GM23338 (cell line): ENCODE measurements around the gene SAMD7.

ENCODE experiments used
- CREB1 ChIP-seq: fragments of 250-450 bp; sonication (Bioruptor Pico); IDR thresholded peaks from 2 replicates; pipeline ENCODE4 v1.5.0; 2020; ENCODE audit warnings: low read depth, mild to moderate bottlenecking, moderate library complexity
- ETS1 ChIP-seq: IDR thresholded peaks from 2 replicates; pipeline ENCODE4 v1.6.1; 2016; ENCODE audit warnings: antibody characterized with exemption
- EZH2 ChIP-seq: fragments of 200-600 bp; sonication (generic); IDR thresholded peaks from one replicate; pipeline ENCODE4 v1.8.0; 2017; ENCODE audit warnings: antibody characterized with exemption, mild to moderate bottlenecking, low read depth; ENCODE audit not compliant: unreplicated experiment
- EZH2phosphoT487 ChIP-seq: fragments of 200-600 bp; sonication (generic); IDR thresholded peaks from one replicate; pipeline ENCODE4 v1.8.1; 2018; ENCODE audit warnings: antibody characterized with exemption; ENCODE audit not compliant: unreplicated experiment
- JUNB ChIP-seq: IDR thresholded peaks from one replicate; pipeline ENCODE4 v1.6.1; 2016; ENCODE audit warnings: antibody characterized with exemption; ENCODE audit not compliant: unreplicated experiment
- NANOG ChIP-seq: IDR thresholded peaks from 2 replicates; pipeline ENCODE4 v1.6.1; 2016; ENCODE audit warnings: antibody characterized with exemption, borderline replicate concordance
- POLR2AphosphoS5 ChIP-seq: IDR thresholded peaks from 2 replicates; pipeline ENCODE4 v1.6.1; 2016; ENCODE audit warnings: antibody characterized with exemption, low read depth
- REST ChIP-seq: IDR thresholded peaks from one replicate; pipeline ENCODE4 v1.6.1; 2018; ENCODE audit warnings: antibody characterized with exemption; ENCODE audit not compliant: unreplicated experiment
- STAT1 ChIP-seq: IDR thresholded peaks from one replicate; pipeline ENCODE4 v1.6.1; 2016; ENCODE audit warnings: antibody characterized with exemption; ENCODE audit not compliant: unreplicated experiment
- ZNF114 ChIP-seq: fragments of 250-450 bp; sonication (Bioruptor Pico); IDR thresholded peaks from 2 replicates; pipeline ENCODE4 v1.5.0; 2020; ENCODE audit warnings: mild to moderate bottlenecking, moderate library complexity
- ZNF331 ChIP-seq: fragments of 250-450 bp; sonication (Bioruptor Pico); IDR thresholded peaks from 2 replicates; pipeline ENCODE4 v1.5.0; 2020; ENCODE audit warnings: low read depth, mild to moderate bottlenecking, moderate library complexity
- TF ChIP-seq, protein P1 (sequence below), 2 experiments: fragments of 200-600 bp in 1 of 2; sonication (generic) in 1 of 2; conservative IDR thresholded peaks; 2 replicates each; pipeline versions ENCODE4 v1.5.1 to v1.6.1; 2016 to 2017; ENCODE audit warnings: antibody characterized with exemption in 2 of 2, low read depth in 2 of 2, mild to moderate bottlenecking in 2 of 2, moderate library complexity in 1 of 2
- TF ChIP-seq, protein P2 (sequence below): fragments of 250-450 bp; sonication (Bioruptor Pico); IDR thresholded peaks from 2 replicates; pipeline ENCODE4 v1.5.0; 2020; ENCODE audit warnings: mild to moderate bottlenecking, moderate library complexity

- no peak for TF ChIP-seq CREB1 (CRISPR knock-in tag)
- TF ChIP-seq, protein P1, sequence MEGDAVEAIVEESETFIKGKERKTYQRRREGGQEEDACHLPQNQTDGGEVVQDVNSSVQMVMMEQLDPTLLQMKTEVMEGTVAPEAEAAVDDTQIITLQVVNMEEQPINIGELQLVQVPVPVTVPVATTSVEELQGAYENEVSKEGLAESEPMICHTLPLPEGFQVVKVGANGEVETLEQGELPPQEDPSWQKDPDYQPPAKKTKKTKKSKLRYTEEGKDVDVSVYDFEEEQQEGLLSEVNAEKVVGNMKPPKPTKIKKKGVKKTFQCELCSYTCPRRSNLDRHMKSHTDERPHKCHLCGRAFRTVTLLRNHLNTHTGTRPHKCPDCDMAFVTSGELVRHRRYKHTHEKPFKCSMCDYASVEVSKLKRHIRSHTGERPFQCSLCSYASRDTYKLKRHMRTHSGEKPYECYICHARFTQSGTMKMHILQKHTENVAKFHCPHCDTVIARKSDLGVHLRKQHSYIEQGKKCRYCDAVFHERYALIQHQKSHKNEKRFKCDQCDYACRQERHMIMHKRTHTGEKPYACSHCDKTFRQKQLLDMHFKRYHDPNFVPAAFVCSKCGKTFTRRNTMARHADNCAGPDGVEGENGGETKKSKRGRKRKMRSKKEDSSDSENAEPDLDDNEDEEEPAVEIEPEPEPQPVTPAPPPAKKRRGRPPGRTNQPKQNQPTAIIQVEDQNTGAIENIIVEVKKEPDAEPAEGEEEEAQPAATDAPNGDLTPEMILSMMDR (conservative IDR thresholded peaks at IDR 0.05; ENCODE audit: low read depth in 2 of 2): no peak
- no peak for TF ChIP-seq EZH2
- TF ChIP-seq POLR2AphosphoS5: no peak
- TF ChIP-seq EZH2phosphoT487: no peak
- TF ChIP-seq JUNB: no peak
- no peak for TF ChIP-seq NANOG
- no peak for TF ChIP-seq STAT1
- no peak for TF ChIP-seq REST
- TF ChIP-seq ETS1: no peak
- TF ChIP-seq ZNF331 (CRISPR knock-in tag): no peak
- no peak for TF ChIP-seq ZNF114
- TF ChIP-seq, protein P2, sequence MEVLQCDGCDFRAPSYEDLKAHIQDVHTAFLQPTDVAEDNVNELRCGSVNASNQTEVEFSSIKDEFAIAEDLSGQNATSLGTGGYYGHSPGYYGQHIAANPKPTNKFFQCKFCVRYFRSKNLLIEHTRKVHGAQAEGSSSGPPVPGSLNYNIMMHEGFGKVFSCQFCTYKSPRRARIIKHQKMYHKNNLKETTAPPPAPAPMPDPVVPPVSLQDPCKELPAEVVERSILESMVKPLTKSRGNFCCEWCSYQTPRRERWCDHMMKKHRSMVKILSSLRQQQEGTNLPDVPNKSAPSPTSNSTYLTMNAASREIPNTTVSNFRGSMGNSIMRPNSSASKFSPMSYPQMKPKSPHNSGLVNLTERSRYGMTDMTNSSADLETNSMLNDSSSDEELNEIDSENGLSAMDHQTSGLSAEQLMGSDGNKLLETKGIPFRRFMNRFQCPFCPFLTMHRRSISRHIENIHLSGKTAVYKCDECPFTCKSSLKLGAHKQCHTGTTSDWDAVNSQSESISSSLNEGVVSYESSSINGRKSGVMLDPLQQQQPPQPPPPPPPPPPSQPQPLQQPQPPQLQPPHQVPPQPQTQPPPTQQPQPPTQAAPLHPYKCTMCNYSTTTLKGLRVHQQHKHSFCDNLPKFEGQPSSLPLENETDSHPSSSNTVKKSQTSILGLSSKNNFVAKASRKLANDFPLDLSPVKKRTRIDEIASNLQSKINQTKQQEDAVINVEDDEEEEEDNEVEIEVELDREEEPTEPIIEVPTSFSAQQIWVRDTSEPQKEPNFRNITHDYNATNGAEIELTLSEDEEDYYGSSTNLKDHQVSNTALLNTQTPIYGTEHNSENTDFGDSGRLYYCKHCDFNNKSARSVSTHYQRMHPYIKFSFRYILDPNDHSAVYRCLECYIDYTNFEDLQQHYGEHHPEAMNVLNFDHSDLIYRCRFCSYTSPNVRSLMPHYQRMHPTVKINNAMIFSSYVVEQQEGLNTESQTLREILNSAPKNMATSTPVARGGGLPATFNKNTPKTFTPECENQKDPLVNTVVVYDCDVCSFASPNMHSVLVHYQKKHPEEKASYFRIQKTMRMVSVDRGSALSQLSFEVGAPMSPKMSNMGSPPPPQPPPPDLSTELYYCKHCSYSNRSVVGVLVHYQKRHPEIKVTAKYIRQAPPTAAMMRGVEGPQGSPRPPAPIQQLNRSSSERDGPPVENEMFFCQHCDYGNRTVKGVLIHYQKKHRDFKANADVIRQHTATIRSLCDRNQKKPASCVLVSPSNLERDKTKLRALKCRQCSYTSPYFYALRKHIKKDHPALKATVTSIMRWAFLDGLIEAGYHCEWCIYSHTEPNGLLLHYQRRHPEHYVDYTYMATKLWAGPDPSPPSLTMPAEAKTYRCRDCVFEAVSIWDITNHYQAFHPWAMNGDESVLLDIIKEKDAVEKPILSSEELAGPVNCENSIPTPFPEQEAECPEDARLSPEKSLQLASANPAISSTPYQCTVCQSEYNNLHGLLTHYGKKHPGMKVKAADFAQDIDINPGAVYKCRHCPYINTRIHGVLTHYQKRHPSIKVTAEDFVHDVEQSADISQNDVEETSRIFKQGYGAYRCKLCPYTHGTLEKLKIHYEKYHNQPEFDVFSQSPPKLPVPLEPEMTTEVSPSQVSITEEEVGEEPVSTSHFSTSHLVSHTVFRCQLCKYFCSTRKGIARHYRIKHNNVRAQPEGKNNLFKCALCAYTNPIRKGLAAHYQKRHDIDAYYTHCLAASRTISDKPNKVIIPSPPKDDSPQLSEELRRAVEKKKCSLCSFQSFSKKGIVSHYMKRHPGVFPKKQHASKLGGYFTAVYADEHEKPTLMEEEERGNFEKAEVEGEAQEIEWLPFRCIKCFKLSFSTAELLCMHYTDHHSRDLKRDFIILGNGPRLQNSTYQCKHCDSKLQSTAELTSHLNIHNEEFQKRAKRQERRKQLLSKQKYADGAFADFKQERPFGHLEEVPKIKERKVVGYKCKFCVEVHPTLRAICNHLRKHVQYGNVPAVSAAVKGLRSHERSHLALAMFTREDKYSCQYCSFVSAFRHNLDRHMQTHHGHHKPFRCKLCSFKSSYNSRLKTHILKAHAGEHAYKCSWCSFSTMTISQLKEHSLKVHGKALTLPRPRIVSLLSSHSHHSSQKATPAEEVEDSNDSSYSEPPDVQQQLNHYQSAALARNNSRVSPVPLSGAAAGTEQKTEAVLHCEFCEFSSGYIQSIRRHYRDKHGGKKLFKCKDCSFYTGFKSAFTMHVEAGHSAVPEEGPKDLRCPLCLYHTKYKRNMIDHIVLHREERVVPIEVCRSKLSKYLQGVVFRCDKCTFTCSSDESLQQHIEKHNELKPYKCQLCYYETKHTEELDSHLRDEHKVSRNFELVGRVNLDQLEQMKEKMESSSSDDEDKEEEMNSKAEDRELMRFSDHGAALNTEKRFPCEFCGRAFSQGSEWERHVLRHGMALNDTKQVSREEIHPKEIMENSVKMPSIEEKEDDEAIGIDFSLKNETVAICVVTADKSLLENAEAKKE: no peak
Measured at GRCh38 chr3:169945313-169945712, 33.9 kb downstream of the SAMD7 start.
